ENCODE measurements around the gene ZBTB21. TPM values are rescaled to one million over a fixed set of nuclear protein-coding genes. Genes with fewer than 3 reads are reported as not detected.

Gene ZBTB21
- total and polyA plus RNA-seq, 2 of the 8 experiments (the other 6 are each of a cell fraction or from before 2014, with no cell fraction given), result 3.9 to 17.8 TPM

DNA sequence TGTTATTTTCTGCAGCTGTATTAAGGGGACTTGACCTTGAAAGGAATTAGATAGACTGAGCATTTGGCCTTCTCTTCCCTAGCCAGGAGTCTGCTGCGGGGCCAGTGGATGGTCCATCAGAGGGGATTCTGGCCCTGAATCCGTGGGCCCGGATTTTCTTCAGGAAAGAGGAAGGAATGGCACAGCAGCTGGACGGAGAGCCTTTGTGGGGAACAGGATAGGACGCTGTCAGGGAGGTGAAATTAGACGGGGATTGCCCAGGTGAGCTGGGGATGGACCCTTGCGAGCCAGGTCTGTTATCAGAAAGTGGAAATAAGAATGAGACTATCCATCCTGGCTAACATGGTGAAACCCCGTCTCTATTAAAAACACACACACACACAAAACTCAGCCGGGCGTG is 54.6 kb downstream of the ZBTB21 start (continued):
- TF ChIP-seq CTCF (IDR thresholded peaks at IDR 0.05; ENCODE audit: control extremely low read depth in 1 of 3, insufficient read depth in 1 of 3, low read depth in 1 of 3, low read length in 3 of 3) (no peak), TCF12 (IDR thresholded peaks at IDR 0.05; ENCODE audit: low read depth, low read length) (no peak), JUND (IDR thresholded peaks at IDR 0.05; ENCODE audit: low read length) (no peak), EP300 (IDR thresholded peaks at IDR 0.05; ENCODE audit: borderline replicate concordance in 1 of 2, low read depth in 2 of 2, low read length in 2 of 2) (no peak), SP1 (IDR thresholded peaks at IDR 0.05; ENCODE audit: low read depth, low read length) (no peak), POLR2AphosphoS5 (IDR thresholded peaks at IDR 0.05; ENCODE audit: low read depth, low read length) (no peak), CHD7 (IDR thresholded peaks at IDR 0.05; ENCODE audit: insufficient replicate concordance, low read length) (no peak)
